ENCODE measurements around the gene SPEG. TPM values are rescaled to one million over a fixed set of nuclear protein-coding genes. Genes with fewer than 3 reads are reported as not detected.

Gene SPEG
- total RNA-seq, 1 donor from 2014 or later: 71.2 TPM

DNA sequence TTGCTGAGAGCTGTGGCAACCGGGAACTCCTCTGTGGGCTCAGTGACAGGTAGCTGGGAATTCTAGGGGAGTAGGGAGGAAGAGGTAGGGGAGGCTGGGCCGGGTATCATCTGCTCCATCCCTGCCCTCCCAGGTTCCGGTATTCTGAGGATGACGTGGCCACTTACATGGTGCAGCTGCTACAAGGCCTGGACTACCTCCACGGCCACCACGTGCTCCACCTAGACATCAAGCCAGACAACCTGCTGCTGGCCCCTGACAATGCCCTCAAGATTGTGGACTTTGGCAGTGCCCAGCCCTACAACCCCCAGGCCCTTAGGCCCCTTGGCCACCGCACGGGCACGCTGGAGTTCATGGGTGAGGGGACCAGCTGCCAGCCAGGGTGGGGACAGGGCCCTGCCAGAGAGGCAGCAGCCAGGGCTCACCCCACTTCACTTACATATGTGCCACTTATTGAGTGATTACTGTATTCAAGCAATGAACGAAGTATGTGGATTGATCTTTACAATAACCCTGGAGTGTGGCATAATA, 56.0 kb downstream of the SPEG start:
- no peak overlapping the region for H3K4me3 Mint-ChIP-seq (ENCODE audit: unreplicated experiment)
- H3K4me1 ChIP-seq (ENCODE audit: insufficient read depth, low read length): peaks cover 2% of the 10 kb centered on the region
- no peaks in the 10 kb centered on the region for H3K79me2 ChIP-seq (ENCODE audit: insufficient read depth, low read length)
- H3K27me3 ChIP-seq (ENCODE audit: insufficient read depth, low read length): no peaks in the 10 kb centered on the region
- no peak overlapping the region for H2AFZ ChIP-seq (ENCODE audit: low read depth, low read length)
- DNase-seq (ENCODE audit: low read depth): no peak
- H3K27ac Mint-ChIP-seq (ENCODE audit: unreplicated experiment): no peak overlapping the region
- no peaks in the 10 kb centered on the region for H3K4me1 Mint-ChIP-seq (ENCODE audit: low read depth, unreplicated experiment)
- no peaks in the 10 kb centered on the region for H3K9me3 Mint-ChIP-seq (ENCODE audit: unreplicated experiment)
- no peak for FAIRE-seq
- H4K20me1 ChIP-seq (ENCODE audit: insufficient read depth, low read length): peaks cover 7% of the 10 kb centered on the region
- H3K27me3 Mint-ChIP-seq (ENCODE audit: low read depth, unreplicated experiment): peaks cover 46% of the 10 kb centered on the region
- H3K4me3 ChIP-seq (ENCODE audit: insufficient read depth, low read depth, low read length): no peak overlapping the region
- H3K36me3 Mint-ChIP-seq (ENCODE audit: low read depth, unreplicated experiment): peaks cover 20% of the 10 kb centered on the region
- H3K9me3 ChIP-seq (ENCODE audit: insufficient read depth, low read depth, low read length): no peaks in the 10 kb centered on the region
- no peak overlapping the region for H3K9ac ChIP-seq (ENCODE audit: low read length)
- no peak overlapping the region for H3K27ac ChIP-seq (ENCODE audit: low read depth, low read length)
- TF ChIP-seq, protein P1, sequence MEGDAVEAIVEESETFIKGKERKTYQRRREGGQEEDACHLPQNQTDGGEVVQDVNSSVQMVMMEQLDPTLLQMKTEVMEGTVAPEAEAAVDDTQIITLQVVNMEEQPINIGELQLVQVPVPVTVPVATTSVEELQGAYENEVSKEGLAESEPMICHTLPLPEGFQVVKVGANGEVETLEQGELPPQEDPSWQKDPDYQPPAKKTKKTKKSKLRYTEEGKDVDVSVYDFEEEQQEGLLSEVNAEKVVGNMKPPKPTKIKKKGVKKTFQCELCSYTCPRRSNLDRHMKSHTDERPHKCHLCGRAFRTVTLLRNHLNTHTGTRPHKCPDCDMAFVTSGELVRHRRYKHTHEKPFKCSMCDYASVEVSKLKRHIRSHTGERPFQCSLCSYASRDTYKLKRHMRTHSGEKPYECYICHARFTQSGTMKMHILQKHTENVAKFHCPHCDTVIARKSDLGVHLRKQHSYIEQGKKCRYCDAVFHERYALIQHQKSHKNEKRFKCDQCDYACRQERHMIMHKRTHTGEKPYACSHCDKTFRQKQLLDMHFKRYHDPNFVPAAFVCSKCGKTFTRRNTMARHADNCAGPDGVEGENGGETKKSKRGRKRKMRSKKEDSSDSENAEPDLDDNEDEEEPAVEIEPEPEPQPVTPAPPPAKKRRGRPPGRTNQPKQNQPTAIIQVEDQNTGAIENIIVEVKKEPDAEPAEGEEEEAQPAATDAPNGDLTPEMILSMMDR (IDR thresholded peaks at IDR 0.05; ENCODE audit: insufficient read depth, low read depth, low read length): no peak
- no peak for TF ChIP-seq EZH2 (IDR thresholded peaks at IDR 0.05; ENCODE audit: insufficient read depth, low read length)
- no peaks in the 10 kb centered on the region for H3K36me3 ChIP-seq (ENCODE audit: insufficient read depth, low read length)
- no peak overlapping the region for H3K4me2 ChIP-seq (ENCODE audit: low read length)

DNA sequence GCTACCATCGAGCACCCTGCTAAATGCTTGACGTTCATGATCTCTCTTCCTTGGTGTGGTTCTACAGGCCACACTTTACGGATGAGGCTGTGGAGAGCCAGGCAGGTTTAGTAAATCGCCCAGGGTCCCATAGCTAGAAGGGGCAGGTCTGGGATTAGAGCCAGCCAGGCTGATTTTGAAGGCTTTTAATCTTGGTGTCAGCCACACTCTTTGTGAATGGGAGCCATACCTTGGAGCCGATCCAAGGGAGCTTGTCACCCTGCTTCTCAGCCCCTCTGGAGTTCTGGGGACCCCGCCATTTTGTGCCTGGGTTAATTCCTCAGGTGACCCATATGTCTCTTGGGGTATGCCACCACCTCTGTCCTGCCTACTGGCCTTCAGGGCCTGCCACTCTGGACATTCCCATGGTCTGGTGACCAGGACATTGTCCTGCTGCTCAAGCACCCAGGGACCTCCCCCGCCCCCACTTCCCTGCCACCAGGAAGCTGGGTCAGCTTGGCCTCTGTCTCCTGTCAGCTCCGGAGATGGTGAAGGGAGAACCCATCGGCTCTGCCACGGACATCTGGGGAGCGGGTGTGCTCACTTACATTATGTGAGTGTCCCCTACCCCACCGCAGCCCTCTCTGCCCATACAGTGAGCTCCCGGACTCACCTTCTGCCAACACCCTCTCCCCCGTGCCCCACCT, 56.8 kb downstream of the SPEG start:
- H3K4me3 ChIP-seq (ENCODE audit: insufficient read depth, low read depth, low read length): no peak overlapping the region
- no peaks in the 10 kb centered on the region for H3K79me2 ChIP-seq (ENCODE audit: insufficient read depth, low read length)
- H3K4me2 ChIP-seq (ENCODE audit: low read length): no peak overlapping the region
- no peak for FAIRE-seq
- H3K27me3 Mint-ChIP-seq (ENCODE audit: low read depth, unreplicated experiment): peaks cover 42% of the 10 kb centered on the region
- no peaks in the 10 kb centered on the region for H3K9me3 ChIP-seq (ENCODE audit: insufficient read depth, low read depth, low read length)
- H3K27ac Mint-ChIP-seq (ENCODE audit: unreplicated experiment): peak overlapping the region; percentile 58
- H3K27ac ChIP-seq (ENCODE audit: low read depth, low read length): no peak overlapping the region
- no peak for TF ChIP-seq EZH2 (IDR thresholded peaks at IDR 0.05; ENCODE audit: insufficient read depth, low read length)
- TF ChIP-seq, protein P1 (IDR thresholded peaks at IDR 0.05; ENCODE audit: insufficient read depth, low read depth, low read length): no peak
- no peak for DNase-seq (ENCODE audit: low read depth)
- H3K4me1 ChIP-seq (ENCODE audit: insufficient read depth, low read length): peaks cover 9% of the 10 kb centered on the region
- H4K20me1 ChIP-seq (ENCODE audit: insufficient read depth, low read length): no peaks in the 10 kb centered on the region
- no peak overlapping the region for H2AFZ ChIP-seq (ENCODE audit: low read depth, low read length)
- H3K9me3 Mint-ChIP-seq (ENCODE audit: unreplicated experiment): peaks cover under 1% of the 10 kb centered on the region
- H3K27me3 ChIP-seq (ENCODE audit: insufficient read depth, low read length): peaks cover 6% of the 10 kb centered on the region
- H3K4me1 Mint-ChIP-seq (ENCODE audit: low read depth, unreplicated experiment): no peaks in the 10 kb centered on the region
- H3K36me3 ChIP-seq (ENCODE audit: insufficient read depth, low read length): no peaks in the 10 kb centered on the region
- H3K9ac ChIP-seq (ENCODE audit: low read length): no peak overlapping the region
- peaks cover 16% of the 10 kb centered on the region for H3K36me3 Mint-ChIP-seq (ENCODE audit: low read depth, unreplicated experiment)
- H3K4me3 Mint-ChIP-seq (ENCODE audit: unreplicated experiment): no peak overlapping the region

GRCh38 chr2:219492575-219492974, 57.9 kb downstream of the SPEG start:
- Histone ChIP-seq H3K9me3 (ENCODE audit: insufficient read depth, low read depth, low read length) (no peaks in the 10 kb centered on the region), H3K4me2 (ENCODE audit: low read length) (no peak overlapping the region), H3K27me3 (ENCODE audit: insufficient read depth, low read length) (peaks cover 15% of the 10 kb centered on the region), H4K20me1 (ENCODE audit: insufficient read depth, low read length) (no peaks in the 10 kb centered on the region), H3K27ac (ENCODE audit: low read depth, low read length) (no peak overlapping the region), H3K4me1 (ENCODE audit: insufficient read depth, low read length) (peaks cover 18% of the 10 kb centered on the region), H2AFZ (ENCODE audit: low read depth, low read length) (no peak overlapping the region), H3K36me3 (ENCODE audit: insufficient read depth, low read length) (no peaks in the 10 kb centered on the region), H3K79me2 (ENCODE audit: insufficient read depth, low read length) (no peaks in the 10 kb centered on the region), H3K4me3 (ENCODE audit: insufficient read depth, low read depth, low read length) (no peak overlapping the region), H3K9ac (ENCODE audit: low read length) (no peak overlapping the region)
- DNase-seq (ENCODE audit: low read depth) (no peak), FAIRE-seq (no peak)
- no peak for TF ChIP-seq EZH2 (IDR thresholded peaks at IDR 0.05; ENCODE audit: insufficient read depth, low read length)
- TF ChIP-seq, protein P1 (IDR thresholded peaks at IDR 0.05; ENCODE audit: insufficient read depth, low read depth, low read length): no peak
- Mint-ChIP-seq H3K27ac (ENCODE audit: unreplicated experiment) (no peak overlapping the region), H3K4me3 (ENCODE audit: unreplicated experiment) (no peak overlapping the region), H3K36me3 (ENCODE audit: low read depth, unreplicated experiment) (peaks cover 12% of the 10 kb centered on the region), H3K27me3 (ENCODE audit: low read depth, unreplicated experiment) (peaks cover 38% of the 10 kb centered on the region), H3K4me1 (ENCODE audit: low read depth, unreplicated experiment) (no peaks in the 10 kb centered on the region), H3K9me3 (ENCODE audit: unreplicated experiment) (peaks cover 2% of the 10 kb centered on the region)
